Measurements from ENCODE around the gene AOPEP. TPM values are rescaled to one million over a fixed set of nuclear protein-coding genes. Genes with fewer than 3 reads are reported as not detected.

The AOPEP gene
- total RNA-seq, 6 donors from 2014 or later: 55.4 to 410 (median 111) TPM

DNA sequence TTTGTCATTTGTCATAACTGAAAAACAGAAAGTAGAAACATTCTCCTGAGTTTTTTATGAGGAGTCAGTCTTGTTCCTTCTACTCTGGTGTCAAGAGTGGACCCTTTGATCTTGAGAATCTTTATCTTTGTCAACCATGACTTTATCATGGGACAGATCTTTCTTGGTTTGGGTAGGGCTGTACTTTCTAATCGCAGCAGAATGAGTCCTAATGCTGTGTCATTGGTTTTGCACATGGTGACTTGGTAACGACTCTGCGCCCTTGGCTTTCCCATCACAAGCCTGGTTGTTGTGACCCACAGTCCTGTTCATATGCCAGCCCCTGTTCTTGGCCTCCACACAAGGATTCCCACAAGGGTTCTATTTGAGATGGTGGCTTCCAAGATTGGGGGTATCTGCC is 45.6 kb downstream of the AOPEP start:
- Histone ChIP-seq H3K27me3 (no peaks in the 10 kb centered on the region), H3K27ac (no peak overlapping the region), H3K4me3 (no peak overlapping the region), H3K36me3 (no peaks in the 10 kb centered on the region), H3K4me1 (no peaks in the 10 kb centered on the region), H3K9me3 (no peaks in the 10 kb centered on the region)
- no peak for ATAC-seq (ENCODE audit: low FRiP score in 2 of 2)
- TF ChIP-seq POLR2AphosphoS5 (IDR thresholded peaks at IDR 0.05): no peak
- TF ChIP-seq, protein P1, sequence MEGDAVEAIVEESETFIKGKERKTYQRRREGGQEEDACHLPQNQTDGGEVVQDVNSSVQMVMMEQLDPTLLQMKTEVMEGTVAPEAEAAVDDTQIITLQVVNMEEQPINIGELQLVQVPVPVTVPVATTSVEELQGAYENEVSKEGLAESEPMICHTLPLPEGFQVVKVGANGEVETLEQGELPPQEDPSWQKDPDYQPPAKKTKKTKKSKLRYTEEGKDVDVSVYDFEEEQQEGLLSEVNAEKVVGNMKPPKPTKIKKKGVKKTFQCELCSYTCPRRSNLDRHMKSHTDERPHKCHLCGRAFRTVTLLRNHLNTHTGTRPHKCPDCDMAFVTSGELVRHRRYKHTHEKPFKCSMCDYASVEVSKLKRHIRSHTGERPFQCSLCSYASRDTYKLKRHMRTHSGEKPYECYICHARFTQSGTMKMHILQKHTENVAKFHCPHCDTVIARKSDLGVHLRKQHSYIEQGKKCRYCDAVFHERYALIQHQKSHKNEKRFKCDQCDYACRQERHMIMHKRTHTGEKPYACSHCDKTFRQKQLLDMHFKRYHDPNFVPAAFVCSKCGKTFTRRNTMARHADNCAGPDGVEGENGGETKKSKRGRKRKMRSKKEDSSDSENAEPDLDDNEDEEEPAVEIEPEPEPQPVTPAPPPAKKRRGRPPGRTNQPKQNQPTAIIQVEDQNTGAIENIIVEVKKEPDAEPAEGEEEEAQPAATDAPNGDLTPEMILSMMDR (IDR thresholded peaks at IDR 0.05): no peak
- no peak for TF ChIP-seq EP300 (IDR thresholded peaks at IDR 0.05)
- no peak for TF ChIP-seq POLR2A (IDR thresholded peaks at IDR 0.05)
- 86 to 93% methylated on average over 3 of the region's 3 CpGs for WGBS, 2 donors
- DNase-seq: no peak

DNA sequence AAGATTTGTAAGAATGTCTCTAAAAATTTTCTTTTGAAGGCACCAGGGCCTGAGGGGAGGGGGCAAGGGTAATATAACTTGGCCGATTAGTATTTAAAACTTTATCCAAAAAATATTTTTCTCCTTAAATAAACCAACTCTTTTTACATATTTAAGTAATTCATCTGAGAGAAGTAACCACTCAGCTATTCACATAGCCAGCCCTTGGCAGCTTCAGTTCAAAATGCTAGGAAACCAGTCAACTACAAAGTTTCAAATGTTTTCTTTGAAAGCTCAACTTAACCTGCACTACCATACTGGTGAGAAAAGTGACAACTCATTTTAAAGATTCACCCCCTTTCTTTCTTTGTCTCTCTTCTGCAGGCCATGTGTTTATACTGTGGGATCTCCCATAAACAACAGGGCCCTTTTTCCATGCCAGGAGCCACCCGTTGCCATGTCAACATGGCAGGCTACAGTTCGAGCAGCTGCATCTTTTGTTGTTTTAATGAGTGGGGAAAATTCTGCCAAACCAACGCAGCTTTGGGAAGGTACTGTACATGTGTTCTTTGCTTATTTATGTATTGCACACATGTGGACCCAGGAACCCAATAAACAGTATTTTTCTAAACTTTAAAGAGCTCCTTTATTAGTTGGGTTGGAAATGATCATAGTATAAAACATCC is 46.3 kb downstream of the AOPEP start:
- H3K4me1 ChIP-seq: no peaks in the 10 kb centered on the region
- ATAC-seq (ENCODE audit: low FRiP score in 2 of 2) (no peak), DNase-seq (no peak)
- WGBS, 2 donors: 57 to 81% methylated on average over 4 of the region's 4 CpGs
- no peaks in the 10 kb centered on the region for H3K36me3 ChIP-seq
- H3K27me3 ChIP-seq: no peaks in the 10 kb centered on the region
- TF ChIP-seq POLR2AphosphoS5 (IDR thresholded peaks at IDR 0.05): no peak
- no peak for TF ChIP-seq EP300 (IDR thresholded peaks at IDR 0.05)
- no peak for TF ChIP-seq POLR2A (IDR thresholded peaks at IDR 0.05)
- TF ChIP-seq, protein P1 (IDR thresholded peaks at IDR 0.05): no peak
- H3K27ac ChIP-seq: no peak overlapping the region
- H3K4me3 ChIP-seq: no peak overlapping the region
- H3K9me3 ChIP-seq: no peaks in the 10 kb centered on the region

GRCh38 chr9:94773655-94774054 is 47.2 kb downstream of the AOPEP start:
- TF ChIP-seq, protein P1 (IDR thresholded peaks at IDR 0.05): no peak
- TF ChIP-seq POLR2AphosphoS5 (IDR thresholded peaks at IDR 0.05) (no peak), POLR2A (IDR thresholded peaks at IDR 0.05) (no peak), EP300 (IDR thresholded peaks at IDR 0.05) (no peak)
- 94 to 98% methylated on average over 5 of the region's 5 CpGs for WGBS, 2 donors
- Histone ChIP-seq H3K27ac (no peak overlapping the region), H3K4me3 (no peak overlapping the region), H3K4me1 (no peaks in the 10 kb centered on the region), H3K27me3 (no peaks in the 10 kb centered on the region), H3K36me3 (no peaks in the 10 kb centered on the region), H3K9me3 (no peaks in the 10 kb centered on the region)
- no peak for ATAC-seq (ENCODE audit: low FRiP score in 2 of 2)
- DNase-seq: no peak

- ATAC-seq (ENCODE audit: low FRiP score in 2 of 2): no peak
- TF ChIP-seq POLR2A (IDR thresholded peaks at IDR 0.05) (no peak), EP300 (IDR thresholded peaks at IDR 0.05) (no peak), POLR2AphosphoS5 (IDR thresholded peaks at IDR 0.05) (no peak)
- TF ChIP-seq, protein P1 (IDR thresholded peaks at IDR 0.05): no peak
- 57 to 70% methylated on average over 4 of the region's 4 CpGs for WGBS, 2 donors
Observed at GRCh38 chr9:94778013-94778412, 51.5 kb downstream of the AOPEP start.

DNA sequence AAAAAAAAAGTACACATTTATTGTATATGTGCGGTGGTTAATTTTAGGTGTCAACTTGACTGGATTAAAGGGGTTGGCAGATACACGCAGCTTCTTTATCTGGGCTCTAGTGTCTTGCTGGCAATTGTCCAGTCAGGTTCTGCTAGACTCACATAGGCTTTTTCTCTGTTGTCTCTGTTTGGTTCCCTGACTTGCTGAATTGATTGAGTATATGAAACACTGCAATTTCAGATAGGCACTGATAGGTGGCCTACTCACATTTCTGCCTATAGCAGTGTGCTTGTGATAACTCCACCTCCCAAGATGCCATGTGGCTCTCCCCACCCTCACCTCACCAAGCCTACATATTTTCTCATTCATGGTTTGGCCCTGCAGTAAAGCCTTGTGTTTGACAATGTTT is 52.5 kb downstream of the AOPEP start:
- 80 to 85% methylated on average over 2 of the region's 2 CpGs for WGBS, 2 donors
- ATAC-seq (ENCODE audit: low FRiP score in 2 of 2): no peak
- TF ChIP-seq, protein P1 (IDR thresholded peaks at IDR 0.05): no peak
- TF ChIP-seq POLR2AphosphoS5 (IDR thresholded peaks at IDR 0.05) (no peak), EP300 (IDR thresholded peaks at IDR 0.05) (no peak), POLR2A (IDR thresholded peaks at IDR 0.05) (no peak)
- Histone ChIP-seq H3K4me1 (peaks cover 0 to 11% (median 9%) of the 10 kb centered on the region in 4 donors), H3K9me3 (no peaks in the 10 kb centered on the region), H3K36me3 (no peaks in the 10 kb centered on the region), H3K4me3 (no peak overlapping the region), H3K27me3 (no peaks in the 10 kb centered on the region), H3K27ac (no peak overlapping the region)
- no peak for DNase-seq

More at GRCh38 chr9:94778013-94778412, 51.5 kb downstream of the AOPEP start:
- no peaks in the 10 kb centered on the region for H3K27me3 ChIP-seq
- no peak for DNase-seq
- no peaks in the 10 kb centered on the region for H3K9me3 ChIP-seq
- H3K36me3 ChIP-seq: no peaks in the 10 kb centered on the region
- no peak overlapping the region for H3K27ac ChIP-seq
- no peak overlapping the region for H3K4me3 ChIP-seq
- peaks cover 0 to 9% (median 6%) of the 10 kb centered on the region in 4 donors for H3K4me1 ChIP-seq

Measured in upper lobe of left lung (tissue), 6 donors.